MM.1S (cell line): ENCODE measurements around the gene PTPN1.
"Not testable (repeated sequence)": the region's sequence is repeated elsewhere in the genome, so short reads cannot be mapped to it uniquely, and the experiment has no call there.

Experiments used
- DNase-seq: peaks from one replicate; pipeline ENCODE4 v3.0.0-alpha.2; 2015
- H2AFZ ChIP-seq: fragments of 300-600 bp; sonication (generic); 2 replicates; pipeline ENCODE4 v1.6.0; 2016; ENCODE audit warnings: antibody characterized with exemption, low read length
- H3F3A ChIP-seq: fragments of 300-600 bp; sonication (generic); 2 replicates; pipeline ENCODE4 v1.6.1; 2016; ENCODE audit warnings: mild to moderate bottlenecking, antibody characterized with exemption, low read length, moderate library complexity, mixed read lengths; ENCODE audit not compliant: insufficient read depth
- H3K27ac ChIP-seq: fragments of 300-600 bp; sonication (generic); 2 replicates; pipeline ENCODE4 v1.5.1; 2016; ENCODE audit warnings: mild to moderate bottlenecking, low read length
- H3K27me3 ChIP-seq: fragments of 300-600 bp; sonication (generic); replicated peaks from 2 replicates; pipeline ENCODE4 v1.6.0; 2016; ENCODE audit warnings: low read length; ENCODE audit not compliant: insufficient read depth
- H3K36me3 ChIP-seq: fragments of 300-600 bp; sonication (generic); replicated peaks from 2 replicates; pipeline ENCODE4 v1.6.1; 2016; ENCODE audit warnings: mild to moderate bottlenecking, low read length, mixed read lengths; ENCODE audit not compliant: insufficient read depth
- H3K4me1 ChIP-seq: fragments of 300-600 bp; sonication (generic); 2 replicates; pipeline ENCODE4 v1.6.1; 2016; ENCODE audit warnings: low read length, mixed read lengths
- H3K4me2 ChIP-seq: fragments of 300-600 bp; sonication (generic); 2 replicates; pipeline ENCODE4 v1.6.0; 2016; ENCODE audit warnings: low read depth, low read length
- H3K4me3 ChIP-seq: fragments of 300-600 bp; sonication (generic); 2 replicates; pipeline ENCODE4 v1.5.1; 2016; ENCODE audit warnings: low read length, mixed read lengths
- H3K79me2 ChIP-seq: fragments of 300-600 bp; sonication (generic); 2 replicates; pipeline ENCODE4 v1.6.1; 2016; ENCODE audit warnings: mixed run types, low read length, mixed read lengths
- H3K9ac ChIP-seq: fragments of 300-600 bp; sonication (generic); 2 replicates; pipeline ENCODE4 v1.6.1; 2016; ENCODE audit warnings: low read length, mixed read lengths
- H3K9me2 ChIP-seq: fragments of 300-600 bp; sonication (generic); replicated peaks from 2 replicates; pipeline ENCODE4 v1.6.1; 2016; ENCODE audit warnings: mild to moderate bottlenecking, low read length, mixed read lengths; ENCODE audit not compliant: insufficient read depth
- H3K9me3 ChIP-seq: fragments of 300-600 bp; sonication (generic); replicated peaks from 2 replicates; pipeline ENCODE4 v1.6.1; 2016; ENCODE audit warnings: mild to moderate bottlenecking, low read length, mixed read lengths; ENCODE audit not compliant: insufficient read depth
- H4K20me1 ChIP-seq: fragments of 300-600 bp; sonication (generic); 2 replicates; pipeline ENCODE4 v1.6.1; 2016; ENCODE audit warnings: mild to moderate bottlenecking, low read length, moderate library complexity, mixed read lengths; ENCODE audit not compliant: insufficient read depth
- CTCF ChIP-seq: fragments of 300-600 bp; sonication (generic); IDR thresholded peaks from 2 replicates; pipeline ENCODE4 v1.5.1; 2016; ENCODE audit warnings: antibody characterized with exemption, low read length, mixed read lengths
- EZH2 ChIP-seq: fragments of 300-600 bp; sonication (generic); optimal IDR thresholded peaks from 2 replicates; pipeline ENCODE3; 2017; ENCODE audit warnings: low read depth, mild to moderate bottlenecking, antibody characterized with exemption, low read length, mixed read lengths
- EZH2phosphoT487 ChIP-seq: fragments of 300-600 bp; sonication (generic); IDR thresholded peaks from 2 replicates; pipeline ENCODE4 v1.6.1; 2018; ENCODE audit warnings: antibody characterized with exemption, low read length

Gene PTPN1

GRCh38 chr20:50565871-50566270 is 55.7 kb downstream of the PTPN1 start:
- no peaks in the 10 kb centered on the region for H3K27me3 ChIP-seq
- no peaks in the 10 kb centered on the region for H3K9me2 ChIP-seq
- no peak for DNase-seq
- no peaks in the 10 kb centered on the region for H3K36me3 ChIP-seq
- no peaks in the 10 kb centered on the region for H4K20me1 ChIP-seq
- no peak overlapping the region for H3K4me2 ChIP-seq
- no peak overlapping the region for H3K4me3 ChIP-seq
- H3K4me1 ChIP-seq: no peaks in the 10 kb centered on the region
- H3K27ac ChIP-seq: no peak overlapping the region
- H3K79me2 ChIP-seq: peaks cover 2% of the 10 kb centered on the region; the same call in 1 of the 2 replicates
- no peak overlapping the region for H3K9ac ChIP-seq
- TF ChIP-seq EZH2 (no peak), CTCF (no peak), EZH2phosphoT487 (no peak)
- no peaks in the 10 kb centered on the region for H3F3A ChIP-seq
- no peak overlapping the region for H2AFZ ChIP-seq
- no peaks in the 10 kb centered on the region for H3K9me3 ChIP-seq

DNA sequence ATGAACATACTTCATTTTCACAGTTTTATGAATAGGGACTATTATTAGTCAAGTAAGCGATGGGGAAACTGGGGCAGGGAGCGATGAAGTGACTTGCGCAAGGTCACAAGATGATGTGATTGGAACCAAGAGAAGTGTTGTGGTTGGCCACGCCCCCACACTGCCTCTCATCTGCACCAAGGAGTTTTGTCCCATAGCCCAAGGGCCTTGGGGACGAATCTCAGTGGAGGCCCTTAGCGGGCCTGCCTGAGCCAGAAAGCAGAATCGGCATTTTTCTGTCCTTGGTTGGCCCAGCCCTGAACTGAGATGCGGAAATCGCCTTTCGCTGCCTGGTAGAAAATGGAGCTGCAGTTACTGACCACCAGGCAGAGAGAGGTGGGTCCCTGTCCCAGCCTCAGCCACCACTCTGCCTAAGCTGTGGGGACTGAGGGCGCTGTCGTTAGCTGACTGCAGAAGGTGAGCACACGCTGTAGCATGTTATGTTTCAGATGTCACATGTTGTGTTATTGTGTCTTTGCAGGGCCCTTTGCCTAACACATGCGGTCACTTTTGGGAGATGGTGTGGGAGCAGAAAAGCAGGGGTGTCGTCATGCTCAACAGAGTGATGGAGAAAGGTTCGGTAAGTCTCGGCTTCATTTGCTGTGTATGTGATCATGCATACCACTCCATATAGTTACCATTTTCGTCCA is 57.8 kb downstream of the PTPN1 start:
- H3K27ac ChIP-seq: no peak overlapping the region
- H3K36me3 ChIP-seq: no peaks in the 10 kb centered on the region; the same call in 1 of the 2 replicates

GRCh38 chr20:50568549-50568942 is 58.4 kb downstream of the PTPN1 start:
- TF ChIP-seq EZH2phosphoT487 (no peak), CTCF (no peak), EZH2 (no peak)
- Histone ChIP-seq H3K4me1 (no peaks in the 10 kb centered on the region), H3K79me2 (peaks cover 6% of the 10 kb centered on the region; the same call in 1 of the 2 replicates), H3F3A (no peaks in the 10 kb centered on the region), H3K9ac (no peak overlapping the region), H3K36me3 (no peaks in the 10 kb centered on the region; the same call in 1 of the 2 replicates), H3K4me3 (no peak overlapping the region), H3K27ac (no peak overlapping the region), H3K9me3 (no peaks in the 10 kb centered on the region), H3K4me2 (no peak overlapping the region), H3K9me2 (no peaks in the 10 kb centered on the region), H2AFZ (no peak overlapping the region), H4K20me1 (no peaks in the 10 kb centered on the region), H3K27me3 (no peaks in the 10 kb centered on the region)
- no peak for DNase-seq

More for the DNA sequence above, 57.8 kb downstream of the PTPN1 start:
- H4K20me1 ChIP-seq: no peaks in the 10 kb centered on the region
- H2AFZ ChIP-seq: no peak overlapping the region
- no peak for TF ChIP-seq EZH2phosphoT487
- H3K4me2 ChIP-seq: no peak overlapping the region
- peaks cover 6% of the 10 kb centered on the region; the same call in 1 of the 2 replicates for H3K79me2 ChIP-seq
- H3K9me2 ChIP-seq: no peaks in the 10 kb centered on the region
- no peaks in the 10 kb centered on the region for H3F3A ChIP-seq
- no peaks in the 10 kb centered on the region for H3K4me1 ChIP-seq
- no peaks in the 10 kb centered on the region for H3K9me3 ChIP-seq
- DNase-seq: no peak
- H3K9ac ChIP-seq: no peak overlapping the region
- H3K27me3 ChIP-seq: no peaks in the 10 kb centered on the region
- no peak overlapping the region for H3K4me3 ChIP-seq

DNA sequence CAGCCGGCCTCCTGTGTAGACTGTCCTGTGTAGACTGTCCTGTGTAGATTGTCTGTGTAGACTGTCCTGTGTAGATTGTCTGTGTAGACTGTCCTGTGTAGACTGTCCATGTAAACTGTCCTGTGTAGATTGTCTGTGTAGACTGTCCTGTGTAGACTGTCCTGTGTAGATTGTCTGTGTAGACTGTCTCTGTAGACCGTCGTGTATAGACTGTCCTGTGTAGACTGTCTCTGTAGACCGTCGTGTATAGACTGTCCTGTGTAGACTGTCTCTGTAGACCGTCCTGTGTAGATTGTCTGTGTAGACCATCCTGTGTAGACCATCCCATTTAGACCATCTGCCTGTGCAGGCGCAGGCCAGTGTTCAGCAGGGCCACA is 59.3 kb downstream of the PTPN1 start:
- H3K27ac ChIP-seq, H3K4me2 ChIP-seq, H3K4me1 ChIP-seq, H3K9ac ChIP-seq, H3K9me3 ChIP-seq, H3K36me3 ChIP-seq, H2AFZ ChIP-seq, H3K27me3 ChIP-seq, H3F3A ChIP-seq, DNase-seq, H4K20me1 ChIP-seq, H3K4me3 ChIP-seq, H3K9me2 ChIP-seq, H3K79me2 ChIP-seq: not testable (repeated sequence)
